ENCODE results near the gene MTG2. TPM values are rescaled to one million over a fixed set of nuclear protein-coding genes. Genes with fewer than 3 reads are reported as not detected.
A peak's percentile ranks its signal among the peaks of the same experiment; 100 is the strongest.

MTG2 gene
- total RNA-seq, 1 donor from 2014 or later: 13.3 TPM

DNA sequence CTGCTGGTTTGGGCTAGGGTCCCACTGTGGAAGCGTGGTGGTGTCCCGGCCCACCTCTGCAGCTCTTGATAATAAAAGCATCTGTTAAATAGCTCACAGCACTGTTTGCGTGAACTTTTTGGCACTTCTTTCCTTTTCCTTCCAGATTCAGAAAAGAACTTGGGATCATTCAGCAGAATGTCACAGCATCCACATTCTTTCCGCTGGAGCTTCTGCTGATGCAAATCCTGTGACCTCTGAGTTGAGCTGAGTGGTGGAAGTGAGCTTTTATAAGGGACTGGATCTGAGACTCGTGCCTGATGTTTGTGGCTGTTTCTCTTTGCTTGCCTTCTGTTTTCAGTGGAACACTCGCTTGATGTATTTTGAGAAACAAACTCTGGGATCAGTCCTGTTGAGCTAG, 59.3 kb downstream of the MTG2 start:
- Histone ChIP-seq H3K27me3 (no peaks in the 10 kb centered on the region), H3K27ac (peak overlapping the region; percentile 46), H3K36me3 (peaks cover 0 to 12% of the 10 kb centered on the region in 2 donors), H3K9me3 (no peaks in the 10 kb centered on the region), H3K4me1 (peaks cover 86% of the 10 kb centered on the region), H3K4me3 (no peak overlapping the region)
- DNase-seq (ENCODE audit: extremely low spot score in 2 of 2): no peak
- intact Hi-C loops (cut with DNase I): loop anchor here (5.0 kb wide), 1 partner anchor 1845 kb away; no protein-coding TSS in a partner anchor
- TF ChIP-seq, protein P1, sequence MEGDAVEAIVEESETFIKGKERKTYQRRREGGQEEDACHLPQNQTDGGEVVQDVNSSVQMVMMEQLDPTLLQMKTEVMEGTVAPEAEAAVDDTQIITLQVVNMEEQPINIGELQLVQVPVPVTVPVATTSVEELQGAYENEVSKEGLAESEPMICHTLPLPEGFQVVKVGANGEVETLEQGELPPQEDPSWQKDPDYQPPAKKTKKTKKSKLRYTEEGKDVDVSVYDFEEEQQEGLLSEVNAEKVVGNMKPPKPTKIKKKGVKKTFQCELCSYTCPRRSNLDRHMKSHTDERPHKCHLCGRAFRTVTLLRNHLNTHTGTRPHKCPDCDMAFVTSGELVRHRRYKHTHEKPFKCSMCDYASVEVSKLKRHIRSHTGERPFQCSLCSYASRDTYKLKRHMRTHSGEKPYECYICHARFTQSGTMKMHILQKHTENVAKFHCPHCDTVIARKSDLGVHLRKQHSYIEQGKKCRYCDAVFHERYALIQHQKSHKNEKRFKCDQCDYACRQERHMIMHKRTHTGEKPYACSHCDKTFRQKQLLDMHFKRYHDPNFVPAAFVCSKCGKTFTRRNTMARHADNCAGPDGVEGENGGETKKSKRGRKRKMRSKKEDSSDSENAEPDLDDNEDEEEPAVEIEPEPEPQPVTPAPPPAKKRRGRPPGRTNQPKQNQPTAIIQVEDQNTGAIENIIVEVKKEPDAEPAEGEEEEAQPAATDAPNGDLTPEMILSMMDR (IDR thresholded peaks at IDR 0.05): no peak
- TF ChIP-seq POLR2A (IDR thresholded peaks at IDR 0.05): no peak
- TF ChIP-seq POLR2AphosphoS5 (IDR thresholded peaks at IDR 0.05; ENCODE audit: insufficient read depth in 1 of 2, low read depth in 1 of 2): no peak

DNA sequence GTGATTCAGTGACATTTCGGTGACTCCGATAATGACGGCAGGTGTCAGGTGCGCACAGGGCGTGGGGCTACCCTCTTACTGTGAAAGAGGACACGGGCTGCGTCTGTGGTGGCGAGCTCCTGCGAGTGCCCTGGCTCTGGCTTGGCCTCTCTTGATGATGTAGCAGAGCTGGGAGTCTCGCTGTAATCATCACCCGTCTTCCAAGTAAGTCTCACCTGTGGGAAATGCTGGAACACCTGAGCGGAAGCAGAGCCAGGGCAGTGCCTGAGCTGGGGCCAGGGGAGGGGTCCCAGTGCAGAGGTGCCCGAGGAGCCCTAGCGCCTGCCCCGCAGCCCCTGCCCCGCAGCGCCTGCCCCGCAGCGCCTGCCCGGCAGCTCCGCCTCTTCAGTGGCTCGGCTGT, 60.3 kb downstream of the MTG2 start:
- peak overlapping the region; percentile 46 for H3K27ac ChIP-seq
- TF ChIP-seq POLR2AphosphoS5 (IDR thresholded peaks at IDR 0.05; ENCODE audit: insufficient read depth in 1 of 2, low read depth in 1 of 2) (no peak), POLR2A (IDR thresholded peaks at IDR 0.05) (no peak)
- TF ChIP-seq, protein P1 (IDR thresholded peaks at IDR 0.05): no peak

DNA sequence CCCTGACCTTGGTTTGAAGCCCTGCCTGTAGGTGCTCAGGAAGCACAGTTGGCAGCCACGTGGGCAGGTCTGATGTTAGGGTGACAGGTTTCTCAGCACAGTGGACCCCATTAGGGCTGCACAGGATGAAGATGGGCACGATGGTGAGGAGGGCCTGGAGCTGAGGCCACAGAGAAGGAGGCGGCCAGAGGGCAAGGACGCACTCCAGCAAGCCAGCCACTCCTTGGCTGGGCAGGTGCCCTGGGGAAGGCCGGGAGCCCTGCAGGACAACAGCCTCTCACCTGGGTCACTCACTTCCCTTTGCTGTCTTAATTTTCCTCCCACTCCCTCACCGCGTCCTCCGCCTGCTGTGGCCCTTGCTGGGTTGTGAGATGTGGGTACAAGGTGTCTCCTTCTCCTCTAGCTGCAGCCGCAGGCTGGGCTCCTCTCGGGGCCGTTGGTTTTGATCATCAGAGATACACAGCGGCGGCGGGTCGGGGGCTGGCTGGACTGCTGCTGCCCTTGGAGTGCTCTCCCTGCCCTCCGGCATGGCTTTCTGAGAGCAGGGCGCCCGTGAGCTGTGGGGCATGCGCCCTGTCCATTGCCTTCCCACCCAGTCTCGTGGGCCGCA, 61.2 kb downstream of the MTG2 start:
- Histone ChIP-seq H3K4me1 (peaks cover 79% of the 10 kb centered on the region), H3K27ac (no peak overlapping the region), H3K4me3 (no peak overlapping the region), H3K27me3 (no peaks in the 10 kb centered on the region), H3K9me3 (no peaks in the 10 kb centered on the region), H3K36me3 (peaks cover 0 to 12% of the 10 kb centered on the region in 2 donors)
- intact Hi-C loops (cut with DNase I): loop anchor here (5.0 kb wide), 1 partner anchor 1843 kb away; no protein-coding TSS in a partner anchor
- DNase-seq (ENCODE audit: extremely low spot score in 2 of 2): no peak
- TF ChIP-seq POLR2A (IDR thresholded peaks at IDR 0.05): no peak
- TF ChIP-seq, protein P1 (IDR thresholded peaks at IDR 0.05): no peak
- no peak for TF ChIP-seq POLR2AphosphoS5 (IDR thresholded peaks at IDR 0.05; ENCODE audit: insufficient read depth in 1 of 2, low read depth in 1 of 2)

More for the DNA sequence above, 60.3 kb downstream of the MTG2 start:
- no peak overlapping the region for H3K4me3 ChIP-seq
- peaks cover 81% of the 10 kb centered on the region for H3K4me1 ChIP-seq
- no peak for DNase-seq (ENCODE audit: extremely low spot score in 2 of 2)
- intact Hi-C loops (cut with DNase I): loop anchor here (5.0 kb wide), 1 partner anchor 1844 kb away; no protein-coding TSS in a partner anchor
- no peaks in the 10 kb centered on the region for H3K9me3 ChIP-seq
- peaks cover 0 to 12% of the 10 kb centered on the region in 2 donors for H3K36me3 ChIP-seq
- no peaks in the 10 kb centered on the region for H3K27me3 ChIP-seq

DNA sequence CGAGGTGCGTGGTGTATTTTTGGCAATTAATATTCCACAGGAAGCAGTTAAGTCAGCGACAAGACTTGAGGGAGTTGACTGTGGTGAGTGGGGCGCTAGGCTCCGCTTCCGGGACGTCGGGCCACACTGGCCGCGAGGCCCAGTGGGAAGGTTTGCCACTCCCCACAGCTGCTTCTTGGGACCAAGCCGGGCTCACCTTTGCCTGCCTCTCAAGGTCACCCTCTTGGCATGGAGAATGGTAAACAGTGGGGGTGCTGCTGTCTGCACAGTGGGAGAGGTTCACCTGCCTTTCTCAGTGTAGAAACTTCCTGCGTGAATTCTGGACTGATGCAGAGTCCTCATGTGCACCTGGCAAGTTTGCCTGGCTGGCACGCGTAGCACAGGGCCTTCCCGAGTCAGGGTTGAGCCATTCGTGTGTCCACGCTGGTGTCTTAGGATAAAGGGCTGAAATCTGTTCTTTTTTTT, 61.8 kb downstream of the MTG2 start:
- Histone ChIP-seq H3K36me3 (peaks cover 0 to 12% of the 10 kb centered on the region in 2 donors), H3K4me3 (no peak overlapping the region), H3K27ac (no peak overlapping the region), H3K4me1 (peaks cover 73% of the 10 kb centered on the region), H3K9me3 (no peaks in the 10 kb centered on the region), H3K27me3 (no peaks in the 10 kb centered on the region)
- intact Hi-C loops (cut with DNase I): loop anchor here (5.0 kb wide), 1 partner anchor 1843 kb away; no protein-coding TSS in a partner anchor
- DNase-seq (ENCODE audit: extremely low spot score in 2 of 2): no peak
- no peak for TF ChIP-seq POLR2A (IDR thresholded peaks at IDR 0.05)
- TF ChIP-seq, protein P1 (IDR thresholded peaks at IDR 0.05): no peak
- no peak for TF ChIP-seq POLR2AphosphoS5 (IDR thresholded peaks at IDR 0.05; ENCODE audit: insufficient read depth in 1 of 2, low read depth in 1 of 2)

DNA sequence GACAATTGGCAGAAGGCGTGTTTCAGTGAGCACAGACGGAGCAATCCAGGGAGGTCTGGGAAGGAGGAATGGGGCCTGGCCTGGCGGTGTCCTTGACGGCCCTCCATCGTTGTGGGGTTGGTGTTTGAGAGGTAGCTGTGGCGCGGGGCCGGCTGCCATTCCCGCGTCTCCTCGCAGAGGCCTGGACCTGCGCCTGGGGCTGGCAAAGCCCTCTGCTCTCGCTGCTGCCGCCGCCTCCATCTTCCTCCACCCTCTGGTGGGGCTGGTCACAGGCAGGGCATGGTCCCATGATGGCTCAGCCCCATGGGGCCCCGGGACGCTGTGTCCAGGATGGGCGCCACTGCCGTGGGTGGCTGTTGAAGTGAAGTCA, 63.1 kb downstream of the MTG2 start:
- TF ChIP-seq, protein P1 (IDR thresholded peaks at IDR 0.05): no peak
- TF ChIP-seq POLR2A (IDR thresholded peaks at IDR 0.05) (no peak), POLR2AphosphoS5 (IDR thresholded peaks at IDR 0.05; ENCODE audit: insufficient read depth in 1 of 2, low read depth in 1 of 2) (no peak)
- Histone ChIP-seq H3K36me3 (peaks cover 0 to 12% of the 10 kb centered on the region in 2 donors), H3K27me3 (no peaks in the 10 kb centered on the region), H3K27ac (no peak overlapping the region), H3K4me3 (no peak overlapping the region), H3K4me1 (peaks cover 75% of the 10 kb centered on the region), H3K9me3 (no peaks in the 10 kb centered on the region)
- no peak for DNase-seq (ENCODE audit: extremely low spot score in 2 of 2)
- intact Hi-C loops (cut with DNase I): no loop called here
